HEK293 (cell line): ENCODE measurements around the gene HNRNPA2B1.

Experiments used
- HOXA7 ChIP-seq: sonication (generic); formaldehyde crosslinking; IDR thresholded peaks from 2 replicates; pipeline ENCODE4 v1.8.1; 2022; ENCODE audit warnings: missing genetic modification reagents, borderline replicate concordance
- MEIS1 ChIP-seq: sonication (generic); formaldehyde crosslinking; IDR thresholded peaks from 2 replicates; pipeline ENCODE4 v1.8.1; 2022; ENCODE audit warnings: missing genetic modification reagents, mild to moderate bottlenecking, borderline replicate concordance
- MYNN ChIP-seq: fragments of 450-650 bp; formaldehyde crosslinking; IDR thresholded peaks from 2 replicates; pipeline ENCODE4 v1.5.1; 2016; ENCODE audit warnings: missing biosample characterization, missing genetic modification characterization, borderline replicate concordance
- PRDM10 ChIP-seq: fragments of 450-650 bp; formaldehyde crosslinking; IDR thresholded peaks from 2 replicates; pipeline ENCODE4 v1.5.1; 2016; ENCODE audit warnings: missing biosample characterization, missing genetic modification characterization
- ZBTB7A ChIP-seq: fragments of 450-650 bp; formaldehyde crosslinking; IDR thresholded peaks from 2 replicates; pipeline ENCODE4 v1.5.1; 2016; ENCODE audit warnings: low read depth, missing biosample characterization, missing genetic modification characterization
- ZBTB8A ChIP-seq: fragments of 450-650 bp; formaldehyde crosslinking; IDR thresholded peaks from 2 replicates; pipeline ENCODE4 v1.5.1; 2016; ENCODE audit warnings: missing biosample characterization, missing genetic modification characterization
- ZEB2 ChIP-seq: fragments of 450-650 bp; formaldehyde crosslinking; IDR thresholded peaks from 2 replicates; pipeline ENCODE4 v1.5.1; 2016; ENCODE audit warnings: missing biosample characterization, missing genetic modification characterization
- ZFP69B ChIP-seq: fragments of 450-650 bp; formaldehyde crosslinking; IDR thresholded peaks from 2 replicates; pipeline ENCODE4 v1.5.1; 2016; ENCODE audit warnings: missing biosample characterization, missing genetic modification characterization
- ZNF155 ChIP-seq: fragments of 450-650 bp; formaldehyde crosslinking; IDR thresholded peaks from 2 replicates; pipeline ENCODE4 v1.5.1; 2016; ENCODE audit warnings: missing biosample characterization, missing genetic modification characterization
- ZNF157 ChIP-seq: fragments of 450-650 bp; formaldehyde crosslinking; IDR thresholded peaks from 2 replicates; pipeline ENCODE4 v1.5.1; 2016; ENCODE audit warnings: missing biosample characterization, missing genetic modification characterization
- ZNF221 ChIP-seq: fragments of 450-650 bp; formaldehyde crosslinking; IDR thresholded peaks from 2 replicates; pipeline ENCODE4 v1.5.1; 2017; ENCODE audit warnings: missing biosample characterization, missing genetic modification characterization, borderline replicate concordance
- ZNF530 ChIP-seq: fragments of 450-650 bp; formaldehyde crosslinking; IDR thresholded peaks from 2 replicates; pipeline ENCODE4 v1.5.1; 2016; ENCODE audit warnings: low read depth, missing biosample characterization, missing genetic modification characterization
- ZNF600 ChIP-seq: fragments of 450-650 bp; formaldehyde crosslinking; IDR thresholded peaks from 2 replicates; pipeline ENCODE4 v1.5.1; 2016; ENCODE audit warnings: missing biosample characterization, missing genetic modification characterization
- ZNF670 ChIP-seq: fragments of 450-650 bp; formaldehyde crosslinking; IDR thresholded peaks from 2 replicates; pipeline ENCODE4 v1.5.1; 2016; ENCODE audit warnings: missing biosample characterization, missing genetic modification characterization, low read depth
- ZNF692 ChIP-seq: fragments of 450-650 bp; formaldehyde crosslinking; IDR thresholded peaks from 2 replicates; pipeline ENCODE4 v1.5.1; 2016; ENCODE audit warnings: missing biosample characterization, missing genetic modification characterization
- ZSCAN30 ChIP-seq: fragments of 450-650 bp; IDR thresholded peaks from 2 replicates; pipeline ENCODE4 v1.5.1; 2018; ENCODE audit warnings: missing biosample characterization, mild to moderate bottlenecking, missing genetic modification characterization, moderate library complexity
- TF ChIP-seq, protein P1 (sequence below): fragments of 450-650 bp; formaldehyde crosslinking; IDR thresholded peaks from 2 replicates; pipeline ENCODE4 v1.5.1; 2016; ENCODE audit warnings: missing biosample characterization, missing genetic modification characterization
- TF ChIP-seq, protein P2 (sequence below): fragments of 450-650 bp; formaldehyde crosslinking; IDR thresholded peaks from 2 replicates; pipeline ENCODE4 v1.5.1; 2016; ENCODE audit warnings: missing biosample characterization, missing genetic modification characterization

The HNRNPA2B1 gene

DNA sequence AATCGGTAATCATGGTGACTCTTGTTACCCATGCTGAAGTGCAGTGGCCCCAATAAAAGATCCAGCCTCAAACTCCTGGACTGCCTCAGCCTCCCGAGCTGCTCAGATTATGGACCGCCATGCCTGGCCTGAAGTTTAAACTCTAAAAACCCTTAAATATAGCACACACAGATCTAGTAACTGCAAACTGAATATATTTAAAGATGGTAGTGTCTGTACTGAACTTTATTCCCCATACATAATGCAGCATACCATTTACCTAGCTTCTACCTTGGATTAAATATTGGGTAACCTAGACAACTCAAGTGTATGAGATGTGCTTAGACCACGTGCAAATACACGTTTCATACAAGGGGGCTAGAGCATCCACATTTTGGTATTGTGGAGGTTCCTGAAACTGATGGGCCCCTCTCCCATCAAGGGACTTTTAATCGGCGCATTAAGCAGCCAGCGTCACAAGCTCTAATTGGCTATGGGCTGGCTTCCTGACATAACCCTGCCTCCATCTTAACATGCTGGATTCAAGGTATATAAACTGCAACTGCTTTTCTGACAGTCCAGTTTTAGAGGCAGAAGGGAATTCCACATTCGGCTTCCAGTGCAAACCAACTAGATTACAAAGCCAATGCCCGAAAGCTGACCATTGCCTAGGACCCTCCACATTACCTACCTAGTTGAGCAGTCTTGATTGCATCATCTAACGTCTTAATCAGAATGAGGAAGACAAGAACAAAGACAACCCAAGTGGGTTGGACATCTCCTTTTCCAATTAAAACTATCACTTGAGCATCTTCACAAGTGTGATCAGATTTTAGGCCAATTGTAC lies 13.0 kb downstream of the HNRNPA2B1 start (continued):
- TF ChIP-seq ZNF530 (tag by site-specific recombination) (no peak), ZBTB7A (tag by site-specific recombination) (no peak), ZEB2 (tag by site-specific recombination) (peak; percentile 49; the same call in 1 of the 2 replicates), ZNF692 (tag by site-specific recombination) (peak; percentile 73), ZNF670 (tag by site-specific recombination) (no peak), HOXA7 (CRISPR knock-in tag) (no peak), ZNF155 (tag by site-specific recombination) (no peak), MEIS1 (no peak), ZNF600 (tag by site-specific recombination) (peak; percentile 62; the same call in 1 of the 2 replicates), MYNN (tag by site-specific recombination) (peak; percentile 47; the same call in 1 of the 2 replicates), ZSCAN30 (tag by site-specific recombination) (peak; percentile 34; the same call in 1 of the 2 replicates), ZNF221 (tag by site-specific recombination) (no peak), ZNF157 (no peak), PRDM10 (tag by site-specific recombination) (peak; percentile 58; the same call in 1 of the 2 replicates), ZFP69B (tag by site-specific recombination) (peak; percentile 66; the same call in 1 of the 2 replicates), ZBTB8A (tag by site-specific recombination) (0 out of 2 replicates have a peak, but pooled peaks have one; percentile 8)
- TF ChIP-seq, protein P1, sequence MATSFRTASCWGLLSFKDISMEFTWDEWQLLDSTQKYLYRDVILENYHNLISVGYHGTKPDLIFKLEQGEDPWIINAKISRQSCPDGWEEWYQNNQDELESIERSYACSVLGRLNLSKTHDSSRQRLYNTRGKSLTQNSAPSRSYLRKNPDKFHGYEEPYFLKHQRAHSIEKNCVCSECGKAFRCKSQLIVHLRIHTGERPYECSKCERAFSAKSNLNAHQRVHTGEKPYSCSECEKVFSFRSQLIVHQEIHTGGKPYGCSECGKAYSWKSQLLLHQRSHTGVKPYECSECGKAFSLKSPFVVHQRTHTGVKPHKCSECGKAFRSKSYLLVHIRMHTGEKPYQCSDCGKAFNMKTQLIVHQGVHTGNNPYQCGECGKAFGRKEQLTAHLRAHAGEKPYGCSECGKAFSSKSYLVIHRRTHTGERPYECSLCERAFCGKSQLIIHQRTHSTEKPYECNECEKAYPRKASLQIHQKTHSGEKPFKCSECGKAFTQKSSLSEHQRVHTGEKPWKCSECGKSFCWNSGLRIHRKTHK (tag by site-specific recombination) = no peak
- TF ChIP-seq, protein P2, sequence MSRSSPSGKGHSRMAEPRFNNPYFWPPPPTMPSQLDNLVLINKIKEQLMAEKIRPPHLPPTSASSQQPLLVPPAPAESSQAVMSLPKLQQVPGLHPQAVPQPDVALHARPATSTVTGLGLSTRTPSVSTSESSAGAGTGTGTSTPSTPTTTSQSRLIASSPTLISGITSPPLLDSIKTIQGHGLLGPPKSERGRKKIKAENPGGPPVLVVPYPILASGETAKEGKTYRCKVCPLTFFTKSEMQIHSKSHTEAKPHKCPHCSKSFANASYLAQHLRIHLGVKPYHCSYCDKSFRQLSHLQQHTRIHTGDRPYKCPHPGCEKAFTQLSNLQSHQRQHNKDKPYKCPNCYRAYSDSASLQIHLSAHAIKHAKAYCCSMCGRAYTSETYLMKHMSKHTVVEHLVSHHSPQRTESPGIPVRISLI (tag by site-specific recombination) = no peak
